Measurements from ENCODE around the gene TMEM131.
"Not testable (repeated sequence)": the region's sequence is repeated elsewhere in the genome, so short reads cannot be mapped to it uniquely, and the experiment has no call there.

TMEM131 gene

DNA sequence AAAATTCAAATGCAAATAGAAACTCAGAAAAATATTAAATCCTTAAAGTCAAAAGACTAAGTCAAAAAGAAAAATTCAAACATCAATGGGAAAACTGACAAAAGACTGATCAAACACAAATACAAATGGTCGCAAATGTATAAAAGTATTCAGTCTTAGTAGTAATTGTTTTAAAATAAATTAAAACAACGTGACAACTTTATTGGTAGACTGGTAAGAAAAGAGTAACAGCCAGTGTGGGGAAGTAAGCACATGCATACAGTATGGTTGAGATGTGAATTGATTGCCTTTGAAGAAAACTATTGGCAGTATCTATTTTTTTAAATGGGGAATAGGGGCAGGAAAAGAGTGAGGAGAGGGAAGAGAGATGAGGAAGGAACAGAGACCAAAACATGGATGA lies 9.8 kb downstream of the TMEM131 start:
- DNase-seq, result no peak

DNA sequence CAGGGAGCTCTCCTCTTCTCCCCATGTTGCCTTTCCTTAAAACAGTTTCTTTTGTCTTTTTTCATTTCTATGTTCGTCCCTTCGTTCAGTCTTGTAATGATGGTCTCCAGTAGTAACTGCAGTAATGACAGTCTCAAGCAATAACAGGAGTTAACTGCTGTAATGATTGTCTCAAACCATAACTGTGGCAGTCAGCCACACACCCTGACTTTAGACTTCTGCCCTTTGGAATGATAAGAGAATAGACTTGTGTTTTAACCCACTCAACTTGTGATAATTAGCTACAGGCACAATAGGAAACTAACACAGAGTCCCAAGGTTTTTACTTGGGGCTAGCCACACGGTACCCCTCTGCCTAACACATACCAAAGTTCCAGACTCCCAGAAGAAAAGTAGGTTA lies 12.1 kb downstream of the TMEM131 start:
- DNase-seq, result no peak

DNA sequence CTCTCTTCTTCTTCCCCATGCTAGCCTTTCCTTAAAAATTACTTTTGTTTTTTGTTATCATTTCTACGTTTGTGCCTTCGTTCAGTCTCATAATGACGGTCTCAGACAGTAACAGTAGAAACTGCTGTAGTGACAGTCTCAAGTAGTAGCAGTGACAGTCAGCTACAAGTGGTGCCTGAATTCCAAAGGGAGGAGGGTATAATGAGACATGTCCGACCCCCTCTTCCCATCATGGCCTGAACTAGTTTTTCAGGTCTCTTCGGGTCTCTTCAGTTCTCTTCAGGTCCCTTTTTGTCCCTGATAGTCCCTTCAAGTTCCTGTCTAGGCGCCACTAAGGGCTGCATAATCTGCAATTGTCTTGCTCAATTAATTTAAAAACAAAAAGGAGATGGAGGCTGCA lies 12.6 kb downstream of the TMEM131 start:
- no peak for DNase-seq

DNA sequence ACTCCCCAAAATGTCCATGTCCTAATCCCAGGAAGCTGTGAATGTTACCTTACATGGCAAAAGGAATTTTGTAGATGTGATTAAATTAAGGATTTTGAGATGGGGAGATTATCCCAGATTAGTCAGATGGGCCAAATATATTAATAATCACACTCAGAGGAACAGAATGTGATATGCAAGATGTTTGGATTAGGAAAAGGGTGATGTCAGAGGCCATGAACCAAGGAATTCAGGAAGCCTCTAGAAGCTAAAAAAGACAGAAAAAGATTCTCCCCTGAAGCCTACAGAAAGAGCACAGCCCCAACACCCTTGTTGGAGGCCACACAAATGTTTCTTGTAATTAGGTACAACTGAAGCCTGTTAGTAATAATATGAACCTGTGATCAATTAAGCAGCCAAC lies 13.1 kb downstream of the TMEM131 start:
- no peak for DNase-seq

DNA sequence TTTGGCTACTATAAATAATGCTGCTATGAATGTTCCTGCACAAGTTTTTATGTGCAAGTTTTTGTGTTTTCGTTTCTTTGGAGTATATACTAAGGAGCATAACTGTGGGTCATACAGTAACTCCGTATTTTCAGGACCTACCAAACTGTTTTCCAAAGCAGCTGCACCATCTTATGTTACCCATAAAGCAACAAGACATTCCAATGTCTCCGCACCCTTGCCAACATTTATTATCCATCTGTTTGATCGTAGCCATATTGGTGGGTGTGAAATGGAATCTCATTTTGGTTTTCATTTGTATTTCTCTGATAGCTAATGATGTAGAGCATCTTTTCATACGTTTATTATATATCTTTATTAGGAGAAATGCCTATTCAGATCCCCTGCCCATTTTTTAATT lies 13.8 kb downstream of the TMEM131 start:
- no peak for DNase-seq

DNA sequence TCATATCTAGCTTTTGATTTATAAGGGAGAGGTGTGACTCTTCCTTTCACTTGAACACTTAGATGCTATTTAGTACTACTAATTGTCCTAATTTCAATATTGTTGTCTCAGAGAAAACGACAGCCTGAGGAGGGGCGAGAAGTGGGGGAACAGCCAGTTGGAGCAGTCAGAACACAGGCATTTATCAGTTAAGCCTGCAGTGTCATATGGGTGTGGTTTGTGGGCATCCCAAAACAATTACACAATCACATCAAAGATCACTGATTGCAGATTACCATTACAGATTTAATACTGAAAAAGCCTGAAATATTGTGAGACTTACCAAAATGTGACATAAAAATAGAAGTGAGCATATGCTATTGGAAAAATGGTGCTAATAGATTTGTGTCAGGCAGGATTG lies 15.8 kb downstream of the TMEM131 start:
- DNase-seq, result no peak

DNA sequence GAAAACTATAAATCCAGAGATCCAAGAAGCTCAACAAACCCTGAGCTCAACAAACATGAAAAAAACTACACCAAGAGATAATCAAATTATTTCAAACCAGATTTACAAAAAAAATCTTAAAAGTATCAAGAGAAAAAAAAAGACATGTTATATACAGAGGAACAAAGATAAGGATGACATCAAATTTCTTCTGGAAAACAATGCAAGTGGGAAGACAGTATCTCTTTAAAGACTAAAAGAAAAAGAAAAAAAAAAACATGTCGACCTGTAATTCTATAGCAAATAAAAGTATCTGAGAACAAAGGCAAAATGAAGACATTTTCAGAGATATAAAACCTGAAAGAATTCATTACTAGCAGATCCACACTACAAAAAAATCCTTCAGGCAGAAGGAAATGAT lies 21.3 kb downstream of the TMEM131 start:
- no peak for DNase-seq

DNA sequence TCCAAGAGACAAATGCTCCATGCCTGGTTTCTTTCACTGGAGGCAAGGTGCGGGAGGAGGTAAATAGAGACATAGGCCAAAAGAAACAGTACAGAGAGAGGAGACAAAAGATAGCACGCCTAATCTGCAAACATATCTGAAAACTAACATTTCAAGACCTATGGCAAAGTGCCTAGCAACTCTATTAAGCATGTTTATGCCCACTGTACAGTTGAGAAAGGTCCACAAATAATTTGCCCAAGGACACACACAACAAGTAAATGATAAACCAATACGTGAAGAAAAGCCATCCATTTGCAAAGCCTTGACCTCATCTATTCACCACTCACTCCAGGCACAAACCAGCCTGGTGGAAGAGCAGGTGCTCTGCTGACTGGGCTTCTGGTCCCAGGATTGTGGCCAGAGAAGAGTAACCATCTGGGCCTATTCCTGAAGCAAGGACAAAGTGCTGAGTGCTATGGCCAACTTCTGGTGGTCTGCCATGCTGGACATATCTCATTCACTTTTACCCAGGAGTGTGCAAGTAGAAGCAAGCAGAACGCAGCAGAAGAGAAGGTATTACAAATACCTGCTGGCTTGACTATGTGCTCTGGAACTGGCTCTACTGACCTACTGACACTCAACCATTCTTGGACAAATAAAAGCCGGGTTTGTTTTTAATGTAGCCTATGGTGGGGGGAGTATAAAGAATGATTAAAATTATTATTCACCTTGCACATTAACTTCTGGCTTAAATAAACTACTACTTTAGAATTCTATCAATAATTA lies 25.3 kb downstream of the TMEM131 start:
- DNase-seq, result no peak

DNA sequence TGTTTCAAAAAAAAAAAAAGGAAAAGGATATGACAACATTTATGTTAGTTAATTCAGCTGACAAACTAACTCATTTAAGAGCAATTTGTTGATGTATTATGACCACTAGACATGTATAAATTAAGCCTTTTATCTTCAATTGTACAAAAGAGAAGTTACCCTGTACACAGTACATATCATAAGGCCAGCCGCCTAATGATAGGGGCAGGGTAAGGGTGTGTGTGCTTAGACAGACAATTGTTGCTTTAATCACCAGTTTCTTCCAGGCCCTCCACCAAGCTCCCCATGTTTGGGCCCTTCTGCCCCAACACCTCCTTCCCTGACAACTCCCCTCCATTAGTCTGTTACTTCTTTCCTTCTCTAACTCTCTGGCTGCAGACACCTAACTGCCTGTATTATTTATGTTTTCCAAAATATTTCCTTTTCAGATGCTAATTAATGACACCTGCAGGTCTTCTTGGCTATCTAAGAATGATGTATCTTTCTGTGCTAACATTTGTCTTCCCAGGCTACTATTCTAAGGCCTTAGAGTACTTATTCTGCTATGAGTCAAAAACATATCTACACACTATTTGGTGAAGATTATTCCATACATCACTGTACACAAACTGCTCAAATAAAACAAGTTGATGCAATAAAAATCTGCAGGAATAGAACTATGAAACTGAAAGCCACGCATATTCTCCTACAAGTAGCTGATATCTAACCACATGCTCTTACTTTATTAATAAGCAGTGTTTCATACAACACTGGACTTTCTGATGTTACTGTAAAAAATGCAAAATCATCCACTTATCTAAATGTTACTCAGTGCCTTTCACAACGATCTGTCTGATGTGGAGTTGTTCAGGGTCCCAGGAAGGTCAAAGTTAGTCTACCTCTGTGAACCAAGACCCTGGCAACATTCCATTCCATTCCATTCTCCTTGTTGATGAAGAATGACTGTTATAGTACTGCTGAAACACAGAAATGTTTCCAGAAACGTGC lies 26.4 kb downstream of the TMEM131 start:
- no peak for DNase-seq

DNA sequence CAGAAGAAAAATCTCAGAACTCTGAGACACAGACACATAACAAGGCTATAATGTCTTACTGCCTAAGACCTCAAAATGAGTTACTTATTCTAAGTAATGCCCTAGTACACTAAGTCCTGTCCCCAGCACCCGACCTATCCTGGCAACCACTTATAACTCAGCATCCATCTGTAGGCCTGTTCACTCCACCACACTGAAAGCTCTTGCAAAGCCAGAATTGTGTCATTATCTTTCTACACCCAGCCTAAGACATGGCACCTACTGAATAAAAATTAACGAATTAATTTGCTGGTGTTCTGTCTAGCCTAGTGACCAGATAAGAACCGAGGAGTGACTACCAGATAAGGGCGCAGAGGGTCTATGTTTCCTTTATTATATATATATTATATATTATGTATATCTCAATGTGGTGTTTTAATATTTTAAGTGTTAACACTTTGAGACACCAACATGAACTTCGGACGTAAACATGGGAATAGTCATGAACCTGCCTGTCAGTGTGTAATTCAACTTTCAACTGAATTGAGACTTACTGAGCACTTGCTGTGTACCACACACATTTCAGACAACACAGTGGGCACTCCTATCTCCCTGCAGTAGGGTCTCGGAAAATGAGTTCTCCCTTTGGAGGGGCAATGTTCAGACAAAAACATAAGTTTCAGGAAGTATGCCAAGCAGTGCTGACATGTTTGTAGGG lies 27.7 kb downstream of the TMEM131 start:
- no peak for DNase-seq

DNA sequence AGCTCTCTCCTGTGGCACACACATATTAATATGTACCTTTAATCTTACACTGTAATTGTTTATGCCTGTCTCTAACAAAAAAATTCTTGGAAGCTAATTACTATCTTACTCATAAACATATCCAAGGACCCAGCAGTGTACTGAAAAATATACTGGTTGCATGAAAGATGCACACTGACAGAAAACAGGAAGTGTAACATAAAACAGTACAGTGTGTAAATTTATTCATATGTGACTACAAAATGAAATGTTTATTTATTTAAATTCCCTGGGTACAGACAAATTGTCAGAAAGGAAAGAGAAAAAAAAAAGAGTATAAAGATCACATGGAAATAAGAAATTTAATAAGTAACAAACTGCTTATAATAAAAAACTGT lies 28.5 kb downstream of the TMEM131 start:
- no peak for DNase-seq

DNA sequence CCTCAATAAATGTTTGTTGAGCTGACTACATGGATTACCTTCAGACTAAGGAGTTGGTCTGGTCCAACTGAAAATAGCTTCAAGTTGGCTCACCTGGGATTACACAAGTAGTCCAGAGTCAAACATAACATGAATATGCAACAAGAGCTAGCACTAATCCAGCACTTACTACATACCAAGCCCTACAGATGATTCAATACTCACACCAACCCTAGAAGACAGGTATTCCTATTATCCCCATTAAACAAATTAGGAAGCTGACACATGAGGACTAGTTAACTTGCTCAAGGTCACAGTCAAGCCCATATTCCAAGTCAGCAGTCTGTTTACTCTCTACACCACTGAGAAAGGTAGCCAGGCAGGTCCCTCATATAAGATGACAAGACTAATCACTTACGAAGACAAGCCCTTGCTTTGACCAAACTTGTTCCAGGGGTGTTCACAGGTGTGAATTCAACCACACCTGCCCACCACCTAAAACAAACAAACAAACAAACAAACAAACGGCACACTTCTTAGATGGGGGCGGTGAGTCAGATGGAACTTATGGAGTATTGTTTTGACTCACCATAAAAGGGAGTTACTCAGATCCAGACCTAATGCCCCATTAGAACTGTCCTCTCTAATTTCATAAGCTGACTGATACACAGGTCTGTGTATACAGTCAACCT lies 29.1 kb downstream of the TMEM131 start:
- DNase-seq, result no peak

DNA sequence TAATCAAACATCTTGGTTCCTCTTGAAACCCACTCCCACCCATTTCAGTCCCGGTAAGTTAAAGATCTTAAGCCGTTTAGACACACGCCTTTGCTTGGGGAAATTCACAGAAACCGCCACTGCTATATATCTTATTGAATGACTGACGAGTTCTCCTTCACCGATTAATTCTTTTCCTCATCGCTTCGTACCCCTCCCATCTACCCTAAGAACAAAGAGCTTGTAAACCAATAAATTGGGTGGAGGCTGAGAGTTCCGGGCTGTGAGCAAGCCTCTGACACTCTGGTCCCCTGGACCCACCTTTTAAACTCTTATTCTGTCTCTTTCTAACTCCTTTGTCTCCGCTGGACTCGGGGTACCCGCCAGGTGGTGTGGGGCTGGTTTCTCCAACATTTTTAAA lies 30.6 kb downstream of the TMEM131 start:
- no peak for DNase-seq

DNA sequence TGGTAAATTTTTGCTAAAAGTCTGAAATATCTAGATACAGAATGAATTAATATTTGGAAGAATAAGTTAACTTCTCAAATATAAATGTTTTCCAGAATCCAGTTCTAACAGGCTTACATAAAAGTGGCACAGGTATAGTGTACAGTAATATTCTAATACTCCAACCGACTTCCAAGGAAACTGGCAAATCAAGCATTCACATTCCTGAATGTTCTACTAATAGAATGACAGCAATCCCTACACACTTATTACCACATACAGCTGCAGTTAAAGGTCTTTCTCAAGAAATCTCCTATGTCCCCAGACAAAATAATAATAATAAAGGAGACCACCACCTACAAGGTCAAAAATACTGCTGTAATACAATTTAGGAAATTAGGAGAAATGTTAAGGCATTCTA lies 31.9 kb downstream of the TMEM131 start:
- no peak for DNase-seq

DNA sequence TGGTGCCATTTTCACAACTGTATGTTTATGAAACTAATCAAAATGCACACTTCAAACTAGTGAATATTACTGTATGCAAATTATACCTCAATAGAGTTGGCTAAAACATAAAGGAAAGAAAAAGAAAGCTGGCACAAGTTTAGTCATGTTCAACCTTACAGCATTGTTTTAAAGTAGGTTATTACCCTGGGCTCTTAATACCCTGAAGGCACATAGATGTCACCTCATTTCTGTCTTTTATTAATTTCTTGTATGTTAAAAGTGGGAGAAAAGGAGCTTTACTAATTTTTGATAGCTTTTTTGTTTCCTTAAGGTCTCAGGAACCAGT lies 32.7 kb downstream of the TMEM131 start:
- no peak for DNase-seq

DNA sequence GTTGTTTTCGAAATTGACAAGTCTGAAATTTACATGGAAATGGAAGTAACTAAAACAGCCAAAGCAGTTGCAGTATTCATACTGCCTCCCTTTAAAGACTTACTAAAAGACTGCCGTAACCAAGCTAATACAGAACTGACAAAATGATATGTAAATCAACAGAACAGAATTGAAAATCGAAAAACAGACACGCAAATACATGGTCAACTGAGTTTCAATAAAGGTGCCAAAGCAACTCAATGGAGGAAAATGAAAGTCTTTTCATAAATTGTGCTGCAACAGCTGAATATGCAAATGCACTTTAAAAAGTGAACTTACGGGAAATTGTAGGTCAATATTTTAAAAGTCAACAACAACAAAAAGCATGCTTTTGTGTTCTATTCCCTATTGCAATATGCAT lies 34.2 kb downstream of the TMEM131 start:
- no peak for DNase-seq

DNA sequence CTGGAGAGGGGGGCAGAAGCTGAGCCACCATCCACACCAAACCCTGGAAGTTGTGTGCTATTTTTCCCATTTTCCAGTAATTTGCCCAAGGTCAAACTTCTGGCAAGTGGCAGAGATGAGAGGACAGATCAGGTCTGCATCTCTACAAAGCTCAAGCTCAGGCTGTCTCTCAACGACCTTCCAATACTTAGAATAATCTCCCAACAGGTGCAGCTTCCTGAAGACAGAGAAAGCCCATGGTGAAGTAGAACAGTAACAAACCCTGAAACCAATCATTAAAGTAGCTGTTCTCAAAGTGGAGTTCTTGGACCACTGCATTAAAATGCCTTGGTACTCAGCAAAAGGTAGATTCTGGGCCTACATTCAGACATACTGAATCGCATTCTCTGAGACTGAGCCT lies 37.6 kb downstream of the TMEM131 start:
- DNase-seq, result no peak

DNA sequence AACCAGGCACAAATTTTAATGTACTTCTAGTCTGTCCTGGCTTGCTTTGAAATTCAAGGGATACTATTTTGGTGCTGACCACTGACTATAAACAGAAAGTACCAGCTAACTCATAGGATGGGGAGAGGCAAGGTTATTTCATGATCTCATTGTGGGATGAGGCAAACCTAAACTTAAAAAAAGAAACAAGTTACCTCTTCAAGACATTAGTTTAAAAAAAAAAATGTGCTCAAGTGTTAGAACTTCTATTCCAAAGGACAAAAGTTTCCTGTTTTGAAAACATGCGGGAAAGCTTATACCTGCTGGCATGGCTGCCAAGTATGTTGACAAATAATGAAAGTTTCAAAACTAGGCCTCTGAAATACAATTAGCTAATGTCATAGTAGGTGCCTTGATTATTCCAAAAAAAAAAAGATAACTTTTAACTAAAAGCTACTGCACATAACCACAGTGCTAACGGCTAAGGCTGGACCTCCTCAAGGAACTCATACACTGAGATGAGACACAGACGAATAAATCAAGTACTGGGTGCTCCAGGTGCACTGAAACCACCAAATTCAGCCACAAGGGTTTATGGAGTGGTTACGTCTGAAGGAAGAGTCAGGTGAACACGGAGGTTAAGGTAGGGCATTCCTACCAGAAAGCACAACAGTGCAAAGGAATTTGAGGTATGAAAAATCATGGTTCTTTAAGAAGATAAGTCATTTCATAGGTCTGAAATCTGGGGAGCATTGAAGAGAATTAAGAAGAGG lies 38.1 kb downstream of the TMEM131 start:
- DNase-seq, result no peak

DNA sequence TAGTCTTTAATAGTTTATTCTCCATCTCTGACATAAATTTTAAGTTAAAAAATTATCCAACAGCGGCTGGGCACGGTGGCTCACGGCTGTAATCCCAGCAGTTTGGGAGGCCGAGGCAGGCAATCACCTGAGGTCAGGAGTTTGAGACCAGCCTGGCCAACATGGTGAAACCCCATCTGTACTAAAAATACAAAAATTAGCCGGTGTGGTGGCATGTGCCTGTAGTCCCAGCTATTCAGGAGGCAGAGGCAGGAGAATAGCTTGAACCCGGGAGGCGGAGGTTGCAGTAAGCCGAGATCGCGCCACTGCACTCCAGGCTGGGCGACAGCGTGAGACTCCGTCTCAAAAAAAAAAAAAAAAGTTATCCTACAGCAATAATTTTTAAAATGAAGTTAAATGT lies 39.0 kb downstream of the TMEM131 start:
- not testable (repeated sequence) for DNase-seq

DNA sequence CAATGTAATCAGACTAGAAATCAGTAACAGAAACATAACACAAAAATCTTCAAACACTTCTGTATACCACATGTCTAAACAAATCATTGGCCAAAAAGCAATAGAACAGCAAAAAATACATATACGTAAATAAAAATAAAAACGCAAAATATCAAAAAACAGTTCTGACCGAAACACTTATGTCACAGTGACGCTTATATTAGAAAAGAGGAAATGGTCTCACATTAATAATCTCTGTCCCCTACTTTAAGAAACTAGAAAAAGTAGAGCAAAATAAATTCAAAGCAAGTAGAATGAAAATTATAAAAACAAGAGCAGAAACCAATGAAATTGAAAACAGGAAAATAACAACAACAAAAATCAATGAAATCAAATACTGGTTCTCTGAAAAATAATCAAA lies 41.9 kb downstream of the TMEM131 start:
- DNase-seq, result no peak

DNA sequence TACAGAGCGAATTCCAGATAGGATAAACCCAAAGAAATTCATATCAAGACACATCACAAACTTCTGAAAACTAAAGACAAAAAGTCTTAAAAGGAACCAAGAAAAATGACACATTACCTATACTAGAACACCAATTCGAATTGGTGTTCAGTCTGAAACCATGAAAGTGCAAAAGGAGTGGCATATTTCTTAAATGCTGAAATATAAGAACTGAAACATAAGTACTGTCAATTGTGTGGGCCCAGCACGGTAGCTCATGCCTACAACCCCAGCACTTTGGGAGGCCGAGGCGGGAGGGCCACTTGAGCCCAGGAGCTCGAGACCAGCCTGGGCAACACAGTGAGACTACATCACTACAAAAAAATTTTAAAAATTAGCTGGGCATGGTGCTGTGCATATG lies 43.4 kb downstream of the TMEM131 start:
- no peak for DNase-seq

DNA sequence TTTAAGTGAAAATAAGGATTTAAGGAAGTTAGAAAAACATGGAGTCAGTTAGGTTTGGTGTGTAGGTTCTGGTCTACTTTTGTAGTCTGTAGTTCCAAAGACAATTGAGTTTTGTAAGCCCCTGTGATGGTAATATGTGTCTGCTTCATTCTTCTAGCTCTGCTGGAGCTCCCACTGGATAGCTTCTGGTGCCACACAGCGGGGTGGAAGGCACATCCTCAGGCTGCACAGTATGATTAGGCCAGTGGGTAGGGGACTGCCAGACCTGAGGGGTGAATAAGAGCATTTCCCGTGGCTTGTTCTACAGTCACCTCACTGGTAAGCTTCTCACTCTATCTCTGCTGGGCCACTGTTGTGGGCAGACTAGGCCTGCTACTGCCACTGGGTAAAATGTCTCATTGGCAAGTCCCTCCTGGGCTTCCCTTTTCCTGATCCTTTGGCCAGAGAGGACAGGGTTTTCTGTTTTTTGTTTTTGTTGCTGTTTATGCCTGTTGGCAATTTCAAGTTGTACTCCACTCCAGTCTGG lies 44.5 kb downstream of the TMEM131 start:
- no peak for DNase-seq
